HUES48 (cell line): ENCODE data around the gene ZSCAN32.
A peak's percentile ranks its signal among the peaks of the same experiment; 100 is the strongest.

Source experiments
- H3K27ac ChIP-seq: one replicate; pipeline ENCODE4 v1.7.0; 2013; ENCODE audit warnings: low read depth, low read length, inconsistent platforms
- H3K27me3 ChIP-seq: 2 replicates; pipeline ENCODE4 v1.6.1; 2013; ENCODE audit warnings: mild to moderate bottlenecking, low read length; ENCODE audit not compliant: control insufficient read depth, insufficient read depth
- H3K36me3 ChIP-seq: 2 replicates; pipeline ENCODE4 v1.6.1; 2013; ENCODE audit warnings: low read length; ENCODE audit not compliant: control insufficient read depth, insufficient read depth
- H3K4me1 ChIP-seq: 2 replicates; pipeline ENCODE4 v1.6.1; 2013; ENCODE audit warnings: mild to moderate bottlenecking, low read length; ENCODE audit not compliant: control insufficient read depth, insufficient read depth
- H3K4me3 ChIP-seq: 2 replicates; pipeline ENCODE4 v1.5.1; 2013; ENCODE audit warnings: mild to moderate bottlenecking, low read depth, low read length
- H3K9ac ChIP-seq: 2 replicates; pipeline ENCODE4 v1.6.1; 2013; ENCODE audit warnings: mild to moderate bottlenecking, low read depth, low read length, moderate library complexity
- H3K9me3 ChIP-seq: 2 replicates; pipeline ENCODE4 v1.6.1; 2013; ENCODE audit warnings: low read length; ENCODE audit not compliant: control insufficient read depth, insufficient read depth

Gene ZSCAN32

GRCh38 chr16:3400779-3401688, at the start of gene ZSCAN32, which contains the start of gene ZNF174:
ZSCAN32 (minus strand) TSS chr16:3401004; CDS start chr16:3397557, 3,447 bp downstream.
ZNF174 (plus strand) TSS chr16:3401215; CDS start chr16:3402005, 790 bp downstream.
- peaks cover 23% of the 10 kb centered on the region for H3K9me3 ChIP-seq
- H3K4me1 ChIP-seq: no peaks in the 10 kb centered on the region
- peaks cover 48% of the 10 kb centered on the region for H3K36me3 ChIP-seq
- peak within 1 kb of the TSS; percentile 98 for H3K4me3 ChIP-seq
- H3K9ac ChIP-seq: peak within 1 kb of the TSS; percentile 75
- no peaks in the 10 kb centered on the region for H3K27me3 ChIP-seq
- H3K27ac ChIP-seq: peak within 1 kb of the TSS; percentile 87

GRCh38 chr16:3444032-3444388, 43.2 kb upstream of the ZSCAN32 start:
- Histone ChIP-seq H3K27ac (peak overlapping the region; percentile 45), H3K9me3 (peaks cover 6% of the 10 kb centered on the region; the same call in 1 of the 2 replicates), H3K4me3 (peak overlapping the region; percentile 80), H3K36me3 (peaks cover 11% of the 10 kb centered on the region), H3K27me3 (no peaks in the 10 kb centered on the region), H3K9ac (peak overlapping the region; percentile 45), H3K4me1 (no peaks in the 10 kb centered on the region)

- Histone ChIP-seq H3K27ac (peak within 1 kb of the TSS; percentile 45), H3K36me3 (peaks cover 5% of the 10 kb centered on the region), H3K9ac (peak within 1 kb of the TSS; percentile 45), H3K4me3 (peak within 1 kb of the TSS; percentile 80), H3K27me3 (no peaks in the 10 kb centered on the region), H3K9me3 (peaks cover 6% of the 10 kb centered on the region; the same call in 1 of the 2 replicates), H3K4me1 (no peaks in the 10 kb centered on the region)
Observed at GRCh38 chr16:3443108-3444031, 42.6 kb upstream of the ZSCAN32 start, which contains the start of the genes NAA60 and ZNF597. NAA60 (plus strand) TSS chr16:3443680; CDS start chr16:3476228, 32,548 bp downstream. ZNF597 (minus strand) TSS chr16:3443504; CDS start chr16:3443153, 351 bp downstream.

DNA sequence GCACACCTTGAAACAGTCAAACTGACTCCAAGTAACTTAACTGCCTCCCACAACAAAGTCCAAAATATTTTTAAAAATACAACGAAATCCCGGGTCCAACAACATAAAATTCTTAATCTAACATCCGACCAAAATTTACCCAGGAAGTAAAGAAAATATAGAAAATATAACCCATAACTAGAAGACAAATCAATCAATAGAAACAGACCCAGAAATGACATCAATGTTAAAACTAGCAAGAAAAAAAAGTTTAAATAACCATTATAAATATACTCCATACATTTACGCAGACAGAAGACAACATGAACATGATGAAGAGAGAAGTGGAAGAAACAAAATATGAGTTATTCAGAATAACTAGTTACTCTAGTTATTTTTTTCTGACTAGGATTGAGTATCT, 38.8 kb upstream of the ZSCAN32 start:
- H3K4me1 ChIP-seq: no peaks in the 10 kb centered on the region
- H3K9ac ChIP-seq: no peak overlapping the region
- H3K4me3 ChIP-seq: no peak overlapping the region
- H3K27me3 ChIP-seq: no peaks in the 10 kb centered on the region
- H3K36me3 ChIP-seq: peaks cover 9% of the 10 kb centered on the region; the same call in 1 of the 2 replicates
- H3K27ac ChIP-seq: no peak overlapping the region
- peaks cover 6% of the 10 kb centered on the region; the same call in 1 of the 2 replicates for H3K9me3 ChIP-seq

GRCh38 chr16:3434373-3434772, 33.6 kb upstream of the ZSCAN32 start:
- Histone ChIP-seq H3K9ac (no peak overlapping the region), H3K9me3 (no peaks in the 10 kb centered on the region), H3K36me3 (0 out of 2 replicates have a peak, but pooled peaks cover 4% of the 10 kb centered on the region), H3K27me3 (no peaks in the 10 kb centered on the region), H3K27ac (no peak overlapping the region), H3K4me3 (no peak overlapping the region), H3K4me1 (no peaks in the 10 kb centered on the region)

DNA sequence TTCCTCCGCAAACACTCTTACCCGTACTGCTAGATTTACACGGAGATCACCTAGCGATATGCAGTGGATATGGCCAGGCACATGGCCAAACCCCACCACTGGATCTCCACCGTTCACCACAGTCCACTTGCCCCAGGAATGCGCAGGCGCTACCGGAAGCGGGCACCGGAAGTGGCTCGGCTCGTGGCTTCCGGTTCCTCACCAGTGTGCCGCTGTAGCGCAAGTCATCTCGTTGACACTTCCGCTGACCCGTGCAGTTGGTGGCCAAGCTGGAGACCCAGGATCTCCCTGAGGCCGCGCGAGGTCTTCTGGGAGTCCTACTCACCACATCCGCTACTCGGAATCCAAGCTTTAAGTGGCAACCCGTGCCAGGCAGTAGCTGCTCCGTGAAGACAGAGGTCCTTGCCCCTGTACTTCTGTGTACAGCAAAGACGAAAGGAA, 31.0 kb upstream of the ZSCAN32 start:
- Histone ChIP-seq H3K36me3 (0 out of 2 replicates have a peak, but pooled peaks cover 4% of the 10 kb centered on the region), H3K9me3 (no peaks in the 10 kb centered on the region), H3K4me1 (no peaks in the 10 kb centered on the region), H3K4me3 (no peak overlapping the region), H3K27me3 (no peaks in the 10 kb centered on the region), H3K27ac (no peak overlapping the region), H3K9ac (no peak overlapping the region)

GRCh38 chr16:3413730-3414379, 13.1 kb upstream of the ZSCAN32 start:
- Histone ChIP-seq H3K4me3 (peak overlapping the region; percentile 46; the same call in 1 of the 2 replicates), H3K27me3 (no peaks in the 10 kb centered on the region), H3K4me1 (no peaks in the 10 kb centered on the region), H3K9ac (no peak overlapping the region), H3K27ac (no peak overlapping the region), H3K9me3 (peaks cover 42% of the 10 kb centered on the region), H3K36me3 (peaks cover 4% of the 10 kb centered on the region)

GRCh38 chr16:3408561-3409197, 7.9 kb upstream of the ZSCAN32 start:
- H3K27ac ChIP-seq: no peak overlapping the region
- H3K4me3 ChIP-seq: peak overlapping the region; percentile 30; the same call in 1 of the 2 replicates
- H3K9me3 ChIP-seq: peaks cover 79% of the 10 kb centered on the region
- peaks cover 54% of the 10 kb centered on the region for H3K36me3 ChIP-seq
- no peaks in the 10 kb centered on the region for H3K27me3 ChIP-seq
- no peak overlapping the region for H3K9ac ChIP-seq
- no peaks in the 10 kb centered on the region for H3K4me1 ChIP-seq

- Histone ChIP-seq H3K4me3 (peak overlapping the region; percentile 98), H3K36me3 (peaks cover 48% of the 10 kb centered on the region), H3K27me3 (no peaks in the 10 kb centered on the region), H3K9ac (peak overlapping the region; percentile 61), H3K9me3 (peaks cover 31% of the 10 kb centered on the region), H3K4me1 (no peaks in the 10 kb centered on the region), H3K27ac (peak overlapping the region; percentile 50)
Observed at GRCh38 chr16:3401719-3402397, 1.1 kb upstream of the ZSCAN32 start.
